HG03354 (cell line): ENCODE results near the gene CAPN12.
"Not testable (repeated sequence)": the region's sequence is repeated elsewhere in the genome, so short reads cannot be mapped to it uniquely, and the experiment has no call there.

Experiments used
- ATAC-seq: cut with Tn5 transposase; IDR thresholded peaks from one replicate; pipeline ENCODE4 v1.9.1; 2021; ENCODE audit warnings: mild to moderate bottlenecking; ENCODE audit not compliant: unreplicated experiment, poor library complexity, severe bottlenecking

CAPN12 gene

DNA sequence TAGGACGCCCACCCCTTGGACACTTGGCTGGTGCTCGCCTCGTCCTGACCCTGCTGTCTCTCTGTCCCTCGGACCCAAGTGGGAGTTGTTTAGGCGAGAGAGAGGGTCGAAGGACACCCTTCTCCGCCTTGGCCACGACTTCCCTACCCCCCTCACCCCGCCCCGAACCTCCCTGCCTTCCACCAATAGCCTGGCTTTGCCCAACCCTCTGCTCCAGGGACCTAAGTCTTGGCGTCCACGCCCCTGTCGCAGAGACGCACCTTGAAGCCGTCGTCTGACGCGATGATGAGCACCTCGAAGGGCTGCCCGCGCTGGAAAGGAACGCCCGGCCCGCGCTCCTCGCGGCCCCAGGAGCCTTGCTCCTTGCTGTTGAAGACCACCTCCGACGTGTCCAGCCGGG is 27.3 kb upstream of the CAPN12 start:
- not testable (repeated sequence) for ATAC-seq

DNA sequence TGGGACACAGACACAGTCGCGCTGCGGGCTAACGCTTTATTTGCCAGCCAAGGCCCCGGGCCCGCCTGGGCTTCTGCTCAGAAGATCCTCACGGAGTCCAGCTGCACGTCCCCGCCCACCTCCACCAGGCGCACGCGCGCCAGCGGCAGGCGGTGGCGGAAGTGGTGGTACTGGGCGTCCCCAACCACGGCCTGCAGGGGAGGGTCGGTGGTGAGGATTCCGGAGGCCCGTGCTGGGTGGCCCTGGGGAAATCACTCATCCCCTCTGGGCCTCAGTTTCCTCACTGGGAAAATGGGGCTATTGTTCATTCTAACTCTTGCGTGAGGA is 26.6 kb upstream of the CAPN12 start:
- not testable (repeated sequence) for ATAC-seq

DNA sequence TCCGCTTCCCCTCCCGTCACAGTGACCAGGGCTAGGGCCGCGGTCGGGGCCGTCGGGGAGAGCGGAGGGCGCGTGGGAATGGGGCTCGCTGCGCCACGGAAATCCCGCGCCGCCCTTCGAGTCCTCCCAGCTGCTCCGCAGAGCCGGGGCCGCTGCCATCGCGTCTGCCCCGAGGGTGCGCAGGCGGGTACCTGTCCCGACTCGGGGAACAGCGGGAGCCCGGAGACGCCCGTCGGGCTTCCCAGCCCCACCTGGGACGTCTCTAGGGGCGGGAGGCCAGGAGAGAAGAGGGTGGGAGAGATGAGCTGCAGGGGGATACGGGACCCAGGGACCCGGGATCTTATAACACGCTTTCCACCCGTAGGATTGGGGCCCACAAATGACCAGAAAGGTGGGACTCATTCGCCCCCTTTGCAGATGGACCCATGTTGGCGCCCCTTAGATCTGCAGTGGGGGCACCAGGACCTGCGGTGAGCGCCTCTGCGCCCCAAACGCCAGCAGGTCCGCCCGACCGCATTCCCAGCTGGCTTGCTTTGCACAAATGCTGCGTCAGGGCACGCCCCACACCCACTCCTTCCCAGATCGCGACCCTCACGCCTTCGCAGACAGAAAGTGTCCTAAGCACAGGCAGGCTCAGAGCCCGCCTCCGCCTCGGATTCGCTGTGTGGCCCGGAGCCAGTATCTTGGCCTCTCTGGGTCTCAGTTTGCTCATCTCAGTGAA is 26.1 kb upstream of the CAPN12 start:
- ATAC-seq = not testable (repeated sequence)

DNA sequence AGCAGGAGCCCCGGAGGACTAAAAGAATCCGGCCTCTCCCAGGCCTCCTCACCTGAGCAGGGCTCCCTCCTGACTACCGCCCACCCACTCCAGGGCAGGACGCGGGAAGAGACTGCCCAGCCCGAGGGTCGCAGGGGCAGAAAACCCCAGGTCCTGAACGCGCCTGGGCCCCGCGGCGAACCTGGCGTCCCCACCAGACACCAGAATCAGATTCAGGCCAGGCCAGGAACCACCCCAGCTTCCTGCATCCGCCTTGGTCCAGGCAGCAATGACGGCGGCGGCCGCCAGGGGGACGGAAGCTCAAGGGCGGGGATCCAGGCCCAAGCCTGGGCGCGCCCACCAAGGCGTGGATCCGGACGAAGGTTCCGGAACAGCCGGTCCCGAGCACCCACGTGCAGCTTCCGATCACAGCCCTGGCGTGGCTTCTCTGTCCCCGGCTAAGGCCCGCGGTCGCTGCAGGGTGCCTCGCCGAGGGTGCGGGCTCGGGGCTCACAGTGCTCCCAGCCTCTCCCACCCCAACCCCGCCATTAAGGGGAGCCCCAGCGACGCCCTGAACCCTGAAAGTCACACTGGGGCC is 25.4 kb upstream of the CAPN12 start:
- peak; percentile 82 for ATAC-seq

DNA sequence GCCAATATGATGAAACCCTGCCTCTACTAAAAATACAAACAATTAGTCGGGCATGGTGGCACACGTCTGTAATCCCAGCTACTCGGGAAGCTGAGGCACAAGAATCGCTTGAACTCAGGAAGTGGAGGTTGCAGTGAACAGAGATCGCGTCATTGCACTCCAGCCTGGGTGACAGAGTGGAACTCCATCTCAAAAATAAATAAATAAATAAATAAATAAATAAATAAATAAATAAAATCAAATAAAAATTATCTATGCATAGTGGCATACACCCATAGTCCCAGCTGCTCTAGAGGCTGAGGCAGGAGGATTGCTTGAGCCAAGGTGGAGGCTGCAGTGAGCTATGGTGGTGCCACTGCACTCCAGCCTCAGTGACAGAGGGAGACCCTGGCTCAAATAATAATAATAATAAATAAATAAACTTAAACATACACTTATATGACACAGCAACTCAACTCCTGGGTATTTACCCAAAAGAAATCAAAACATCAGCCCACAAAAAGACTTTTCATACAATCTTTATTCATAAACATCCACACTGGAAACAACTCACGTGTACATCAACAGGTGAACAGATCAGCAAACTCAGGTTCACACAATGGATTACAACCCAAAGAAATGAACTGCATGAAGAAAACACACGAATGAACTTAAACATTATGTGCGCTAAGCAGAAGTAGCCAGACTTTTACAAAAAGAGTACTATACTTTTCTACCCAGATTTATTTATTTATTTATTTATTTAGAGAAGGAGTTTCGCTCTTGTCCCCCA is 22.2 kb upstream of the CAPN12 start:
- no peak for ATAC-seq

DNA sequence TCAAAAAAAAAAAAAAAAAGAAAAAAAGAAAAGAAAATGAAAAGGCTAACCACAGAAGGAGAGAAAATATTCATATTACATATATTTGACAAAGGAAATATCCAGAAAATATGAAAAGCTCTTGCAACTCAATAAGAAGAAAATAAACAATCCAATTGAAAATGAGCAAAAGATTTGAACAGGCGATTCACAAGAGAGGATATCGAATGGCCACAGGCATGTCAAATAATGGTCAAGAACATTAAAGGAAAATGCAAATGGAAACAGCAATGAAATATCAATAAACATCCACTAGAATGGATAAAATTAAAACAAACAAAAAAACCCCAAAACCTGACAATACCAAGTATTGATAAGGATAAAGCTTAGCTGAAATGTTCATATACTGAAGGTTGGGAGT is 20.9 kb upstream of the CAPN12 start:
- ATAC-seq = no peak

DNA sequence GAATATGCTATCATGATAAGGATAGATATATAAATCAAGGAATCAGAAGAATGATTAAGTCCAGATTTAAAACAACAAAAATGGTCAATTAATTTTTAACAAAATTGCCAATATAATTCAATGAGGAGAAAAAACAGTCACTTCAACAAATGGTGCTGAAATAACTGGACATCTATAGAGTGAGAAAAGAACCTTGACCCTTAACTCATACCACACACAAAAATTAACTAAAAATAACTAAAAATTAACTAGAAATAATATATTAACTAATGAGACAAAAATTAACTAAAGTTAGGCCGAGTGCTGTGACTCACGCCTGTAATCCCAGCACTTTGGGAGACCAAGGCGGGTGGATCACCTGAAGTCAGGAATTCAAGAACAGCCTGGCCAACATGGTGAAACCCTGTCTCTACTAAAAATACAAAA is 19.5 kb upstream of the CAPN12 start:
- no peak for ATAC-seq

DNA sequence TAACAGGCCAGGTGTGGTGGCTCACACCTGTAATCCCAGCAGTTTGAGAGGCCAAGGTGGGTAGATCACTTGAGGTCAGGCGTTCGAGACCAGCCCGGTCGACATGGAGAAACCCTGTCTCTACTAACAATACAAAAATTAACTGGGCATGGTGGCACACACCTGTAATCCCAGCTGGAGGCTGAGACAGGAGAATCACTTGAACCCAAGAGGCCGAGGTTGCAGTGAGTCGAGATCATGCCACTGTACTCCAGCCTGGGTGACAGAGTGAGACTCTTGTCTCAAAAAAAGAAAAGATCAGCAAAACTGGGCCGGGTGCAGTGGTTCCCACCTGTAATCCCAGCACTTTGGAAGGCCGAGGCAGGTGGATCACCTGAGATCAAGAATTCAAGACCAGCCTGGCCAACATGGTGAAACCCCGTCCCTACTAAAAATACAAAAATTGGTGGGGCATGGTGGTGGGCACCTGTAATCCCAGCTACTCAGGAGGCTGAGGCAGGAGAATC is 17.7 kb upstream of the CAPN12 start:
- ATAC-seq = not testable (repeated sequence)

DNA sequence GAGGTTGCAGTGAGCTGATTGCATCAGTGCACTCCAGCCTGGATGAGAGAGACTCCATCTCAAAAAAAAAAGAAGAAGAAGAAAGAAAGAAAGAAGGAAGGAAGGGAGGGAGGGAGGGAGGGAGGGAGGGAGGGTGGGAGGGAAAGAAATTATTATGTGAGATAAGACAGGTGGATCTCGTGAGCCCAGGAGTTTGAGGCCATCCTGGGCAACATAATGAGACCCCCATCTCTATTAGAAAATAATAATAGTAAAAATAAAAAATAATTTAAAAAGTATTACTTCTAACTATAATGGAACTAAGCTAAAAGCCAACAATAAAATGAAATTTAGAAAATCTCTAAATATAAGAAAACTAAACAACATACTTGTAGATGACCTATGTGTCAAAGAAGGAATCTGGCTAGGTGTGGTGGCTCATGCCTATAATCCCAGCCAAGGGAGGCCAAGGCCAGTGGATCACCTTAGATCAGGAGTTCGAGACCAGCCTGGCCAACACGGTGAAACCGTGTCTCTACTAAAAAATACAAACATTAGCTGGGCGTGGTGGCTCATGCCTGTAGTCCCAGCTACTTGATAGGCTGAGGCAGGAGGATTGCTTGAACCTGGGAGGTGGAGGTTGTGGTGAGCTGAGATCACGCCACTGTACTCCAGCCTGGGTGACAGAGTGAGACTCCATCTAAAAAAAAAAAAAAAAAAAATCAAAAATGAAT is 16.7 kb upstream of the CAPN12 start:
- ATAC-seq = not testable (repeated sequence)

DNA sequence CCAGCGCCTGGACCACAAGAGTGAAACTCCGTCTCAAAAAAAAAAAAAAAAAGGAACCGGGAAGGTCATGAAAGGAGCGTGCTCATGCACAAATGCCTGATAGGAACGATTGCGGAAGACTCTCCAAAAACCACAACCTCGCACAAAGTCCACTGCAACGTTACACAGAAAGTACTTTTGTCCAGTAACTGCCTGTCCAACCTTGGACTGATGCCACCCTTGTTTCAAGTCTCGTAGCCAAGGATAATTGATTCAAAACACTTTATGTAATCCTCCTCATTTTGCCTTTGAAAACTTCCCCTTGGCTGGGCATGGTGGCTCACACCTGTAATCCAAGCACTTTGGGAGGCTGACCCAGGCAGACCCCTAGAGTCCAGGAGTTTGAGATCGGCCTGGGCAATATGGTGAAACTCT is 15.3 kb upstream of the CAPN12 start:
- ATAC-seq = no peak

DNA sequence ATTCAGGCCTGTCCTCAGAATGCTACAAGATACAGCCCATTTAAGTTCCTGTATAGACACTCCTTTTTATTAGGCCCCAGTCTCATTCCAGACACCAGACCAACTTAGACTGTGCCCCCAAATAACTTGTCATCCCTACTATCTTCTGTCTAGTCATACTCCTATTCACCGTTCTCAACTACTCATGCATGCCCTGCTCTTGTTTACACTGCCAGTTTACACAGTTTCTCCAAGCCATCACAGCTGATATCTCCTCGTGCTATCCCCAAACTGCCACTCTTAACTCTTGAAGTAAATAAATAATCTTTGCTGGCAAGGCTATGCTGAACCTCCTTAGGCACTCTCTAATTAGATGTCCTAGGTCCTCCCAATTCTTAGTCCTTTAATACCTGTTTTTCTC is 9.9 kb upstream of the CAPN12 start:
- ATAC-seq = not testable (repeated sequence)

DNA sequence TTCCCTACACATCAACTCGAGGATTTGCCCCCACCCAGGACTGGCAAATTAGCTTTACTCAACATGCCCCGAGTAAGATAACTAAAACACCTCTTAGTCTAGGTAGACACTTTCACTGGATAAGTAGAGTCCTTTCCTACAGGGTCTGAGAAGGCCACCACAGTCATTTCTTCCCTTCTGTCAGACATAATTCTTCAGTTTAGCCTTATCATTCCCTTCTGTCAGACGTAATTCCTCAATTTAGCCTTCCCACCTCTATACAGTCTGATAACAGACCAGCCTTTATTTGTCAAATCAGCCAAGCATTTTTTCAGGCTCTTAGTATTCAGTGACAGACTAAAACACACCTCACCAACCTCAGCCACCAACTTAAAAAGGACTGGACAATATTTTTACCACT is 9.5 kb upstream of the CAPN12 start:
- ATAC-seq = not testable (repeated sequence)

DNA sequence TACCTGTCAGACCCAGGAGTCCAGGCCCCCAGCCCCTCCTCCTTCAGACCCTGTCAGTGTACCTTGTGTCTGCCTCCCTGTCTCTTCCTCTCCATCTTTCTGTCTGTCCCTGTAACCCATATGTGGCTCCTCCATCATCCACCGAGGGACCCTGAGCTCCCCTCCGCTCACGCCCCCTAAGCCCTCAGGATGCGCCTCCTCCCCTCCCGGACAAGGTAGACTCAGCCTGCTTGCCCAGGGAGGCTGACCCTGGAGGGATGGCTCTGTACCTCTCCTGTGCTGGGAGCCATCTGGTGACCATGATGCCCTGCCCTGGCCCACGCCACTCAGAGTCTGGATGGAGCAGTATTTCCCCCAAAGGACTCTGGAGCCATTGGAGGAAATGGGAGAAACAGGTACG is 1.0 kb upstream of the CAPN12 start:
- no peak for ATAC-seq

DNA sequence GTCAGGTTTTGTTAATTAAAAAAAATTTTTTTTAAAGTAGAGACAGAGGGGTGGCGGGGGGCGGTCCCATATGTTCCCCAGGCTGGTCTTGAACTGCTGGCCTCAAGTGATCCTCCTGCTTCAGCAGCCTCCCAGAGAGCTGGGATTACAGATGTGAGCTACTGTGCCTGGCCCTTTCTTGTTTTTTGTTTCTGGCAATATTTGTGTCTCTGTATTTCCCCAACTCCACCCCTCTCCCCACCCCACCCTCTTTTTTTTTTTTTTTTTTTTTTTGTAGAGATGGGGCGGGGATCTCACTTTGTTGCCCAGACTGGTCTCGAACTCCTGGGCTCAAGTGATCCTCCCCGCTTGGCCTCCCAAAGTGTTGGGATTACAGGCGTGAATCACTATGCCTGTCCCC is 600 bp upstream of the CAPN12 start:
- no peak for ATAC-seq

DNA sequence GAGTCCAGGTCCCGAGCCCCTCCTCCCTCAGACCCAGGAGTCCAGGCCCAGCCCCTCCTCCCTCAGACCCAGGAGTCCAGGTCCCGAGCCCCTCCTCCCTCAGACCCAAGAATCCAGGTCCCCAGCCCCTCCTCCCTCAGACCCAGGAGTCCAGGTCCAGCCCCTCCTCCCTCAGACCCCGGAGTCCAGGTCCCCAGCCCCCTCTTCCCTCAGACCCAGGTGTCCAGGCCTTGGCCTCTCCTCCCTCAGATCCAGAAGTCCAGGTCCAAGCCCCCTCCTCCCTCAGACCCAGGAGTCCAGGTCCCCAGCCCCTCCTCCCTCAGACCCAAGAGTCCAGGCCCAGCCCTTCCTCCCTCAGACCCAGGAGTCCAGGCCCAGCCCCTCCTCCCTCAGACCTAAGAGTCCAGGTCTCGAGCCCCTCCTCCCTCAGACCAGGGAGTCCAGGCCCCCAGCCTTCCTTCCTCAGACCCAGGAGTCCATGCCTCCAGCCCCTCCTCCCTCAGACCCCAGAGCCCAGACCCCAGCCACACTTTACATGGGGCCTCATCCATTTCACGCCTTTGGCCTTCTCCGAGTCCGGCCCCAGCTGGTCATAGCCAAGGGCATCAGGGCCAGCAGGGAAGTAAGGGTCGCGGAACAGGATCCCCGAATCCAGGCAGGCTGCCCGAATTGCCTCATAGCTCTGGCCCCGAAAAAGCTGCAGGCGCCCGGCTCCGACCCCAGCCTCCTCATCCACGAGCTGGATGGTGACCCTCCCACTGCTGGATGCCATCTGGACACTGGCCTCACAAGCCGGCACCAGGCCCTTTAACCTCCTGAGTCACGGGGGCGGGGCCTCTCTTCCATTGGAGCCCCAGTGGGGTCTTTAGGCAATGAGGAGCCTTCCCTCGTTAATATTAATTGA is 628 bp downstream of the CAPN12 start:
- no peak for ATAC-seq

DNA sequence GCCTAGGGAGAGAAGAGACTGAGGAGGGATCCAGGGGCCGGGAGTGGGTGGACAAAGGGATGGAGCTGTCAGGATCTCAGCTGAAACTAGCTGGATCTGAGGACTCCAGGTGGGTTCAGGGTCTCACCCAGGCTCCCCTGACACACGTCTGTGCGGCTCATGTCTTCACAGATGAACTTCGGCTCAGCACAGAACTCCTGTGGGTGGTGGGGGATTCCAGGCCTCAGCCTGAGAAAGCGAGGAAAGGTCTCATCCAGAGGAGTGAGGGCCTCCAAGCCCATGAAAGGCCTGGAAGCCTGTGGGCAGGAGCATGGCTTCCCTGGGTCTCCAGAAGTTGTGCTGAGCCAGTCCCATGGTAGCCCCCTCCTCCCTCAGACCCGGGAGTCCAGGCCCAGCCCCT is 1.4 kb downstream of the CAPN12 start:
- no peak for ATAC-seq

DNA sequence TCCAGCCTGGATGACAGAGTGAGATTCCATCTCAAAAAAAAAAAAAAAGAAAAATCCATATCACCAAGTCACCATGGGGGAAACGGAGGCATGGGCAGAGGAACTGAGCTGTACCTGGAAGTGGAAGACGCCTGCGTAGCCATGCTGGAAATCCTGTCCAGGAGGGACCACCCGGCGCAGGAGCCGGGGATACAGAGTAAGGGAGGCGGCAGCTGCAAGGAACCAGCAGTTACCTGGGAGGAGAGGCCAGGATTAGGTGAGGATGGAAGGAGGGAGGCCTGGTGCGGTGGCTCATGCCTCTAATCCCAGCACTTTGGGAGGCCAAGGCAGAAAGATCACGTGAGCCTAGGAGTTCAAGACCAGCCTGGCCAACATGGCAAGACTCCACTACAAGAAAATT is 2.0 kb downstream of the CAPN12 start:
- no peak for ATAC-seq

DNA sequence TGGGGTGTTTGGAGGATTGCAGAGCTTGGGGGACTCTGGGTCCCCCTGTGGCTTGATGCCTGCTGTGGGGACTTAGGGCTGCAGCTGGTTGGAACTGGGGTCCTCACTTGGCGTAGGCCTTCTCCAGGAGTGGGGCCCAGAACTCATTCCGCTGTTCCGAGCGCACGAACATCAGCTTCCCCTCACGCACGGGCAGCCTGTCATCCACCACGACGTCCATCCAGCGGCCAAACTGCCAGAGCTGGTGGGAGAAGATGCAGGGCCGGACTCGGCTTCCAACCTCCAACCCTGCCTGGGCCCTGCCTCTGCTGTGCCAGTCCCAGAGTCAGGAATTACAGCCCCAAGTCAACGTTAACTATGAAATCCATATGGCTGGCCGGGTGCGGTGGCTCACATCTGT is 2.6 kb downstream of the CAPN12 start:
- ATAC-seq = no peak

DNA sequence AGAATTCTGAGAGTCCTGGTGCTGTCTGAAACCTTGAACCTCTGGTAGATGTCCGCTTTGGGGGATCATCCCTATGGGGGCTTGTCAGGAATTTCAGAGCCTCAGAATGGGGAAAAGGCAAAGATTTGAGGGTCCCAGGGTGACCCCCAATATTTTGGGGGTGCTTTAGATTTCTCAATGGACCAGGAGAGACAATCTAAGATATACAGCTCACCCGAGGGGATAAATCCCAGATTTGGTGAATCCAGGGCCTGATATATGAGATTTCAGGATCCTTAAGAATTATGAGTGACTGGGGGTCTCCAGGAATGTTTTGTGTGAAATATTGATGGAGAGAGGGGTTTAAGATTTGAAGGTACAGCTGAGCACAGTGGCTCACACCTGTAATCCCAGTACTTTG is 3.3 kb downstream of the CAPN12 start:
- no peak for ATAC-seq
